Ovary (tissue), 9 donors: ENCODE results near the gene LGALS7. TPM values are rescaled to one million over a fixed set of nuclear protein-coding genes. Genes with fewer than 3 reads are reported as not detected.

Source experiments
- DNase-seq, 5 donors: peaks; one replicate each; pipeline ENCODE4 v3.0.0-alpha.2; 2019 to 2020
- H3K27ac ChIP-seq, 2 donors: fragments of 200-600 bp; one replicate each; pipeline versions ENCODE4 v1.5.1 to v1.8.0; 2019 to 2022
- H3K27me3 ChIP-seq: fragments of 200-600 bp; one replicate; pipeline ENCODE4 v1.8.0; 2022
- H3K36me3 ChIP-seq: fragments of 200-600 bp; sonication (generic); one replicate; pipeline ENCODE4 v1.5.1; 2019
- H3K4me1 ChIP-seq: one replicate; pipeline ENCODE4 v1.8.1; 2013; ENCODE audit warnings: mild to moderate bottlenecking, moderate library complexity; ENCODE audit not compliant: insufficient read depth
- H3K4me3 ChIP-seq: fragments of 200-600 bp; sonication (generic); one replicate; pipeline ENCODE4 v1.5.1; 2017
- H3K9me3 ChIP-seq, 2 donors: fragments of 200-600 bp in 1 of 2; sonication (generic) in 1 of 2; one replicate each; pipeline versions ENCODE4 v1.5.1 to v1.8.1; 2013 to 2019; ENCODE audit warnings: mild to moderate bottlenecking in 1 of 2, moderate library complexity in 1 of 2
- CTCF ChIP-seq, 3 donors: fragments of 450-650 bp in 2 of 3; fragments of 200-600 bp in 1 of 3; IDR thresholded peaks; one replicate each; pipeline versions ENCODE4 v1.5.1 to v1.8.0; 2016 to 2022; ENCODE audit warnings: antibody characterized with exemption in 3 of 3, mild to moderate bottlenecking in 1 of 3
- EP300 ChIP-seq: sonication (generic); formaldehyde crosslinking; IDR thresholded peaks from one replicate; pipeline ENCODE4 v1.6.1; 2017; ENCODE audit warnings: antibody characterized with exemption
- POLR2A ChIP-seq: fragments of 450-650 bp; IDR thresholded peaks from one replicate; pipeline ENCODE4 v1.6.1; 2017; ENCODE audit warnings: antibody characterized with exemption, mild to moderate bottlenecking, moderate library complexity
- WGBS, 3 donors: extraction: QIAGEN DNeasy Blood & Tissue Kit in 1 of 3; methylation state at CpG; one replicate each; pipeline versions ENCODE4 v1.1.5 to v1.1.7; 2013 to 2017; 5-methylcytosine and 5-hydroxymethylcytosine counted together
- intact Hi-C, 4 donors: fragments of 100-400 bp; cut with DNase I; formaldehyde crosslinking; loops; one replicate each; pipeline versions ENCODE4 v1.11.0 to v1.15.1; 2022 to 2023
- polyA plus RNA-seq, 2 donors: library from polyadenylated mRNA; stranded (reverse); fragments of 200-250 nt in 1 of 2; fragments of 350-450 nt in 1 of 2; fragmentation: Illumina TruSeq in 1 of 2; extraction: RNeasy Lipid Tissue Mini Kit (QIAGEN cat#74804) in 1 of 2; gene quantifications; one replicate each; pipeline ENCODE4 v1.2.3, GENCODE V29; 2013 to 2014
- small RNA-seq: library from RNA; depleted of rRNA; stranded (forward); fragments of <200 nt; gene quantifications from one replicate; pipeline ENCODE3, GENCODE V24; 2016
- total RNA-seq, 7 donors: library from RNA; depleted of rRNA in 2 of 7; stranded (reverse); fragments of >200 nt in 2 of 7; fragmentation: NEBNext Ultra II Directional in 3 of 7; extraction: Animal tissue kit (Norgen Biotek cat#: 25700) in 3 of 7; gene quantifications; one replicate each; pipeline versions ENCODE4 v1.1.0 to v1.2.4, GENCODE V29; 2016 to 2023
- donor health status: DM: no; HTN: no; CAD: no; lungs with moderate emphysema.
- donor health status: DM: no; HTN: no; CAD: no.
- donor health status: Bipolar disorder and iron deficiency.
- donor health status: DM: yes; HTN: yes; CAD: no.
- donor health status: DM: no; HTN: no; CAD: no.
- donor health status: DM: yes; HTN: yes; CAD: no.

LGALS7 gene
- total and polyA plus RNA-seq, 9 donors = 0.69 to 0.84 (median 0.79) TPM; not detected in 6

- Histone ChIP-seq H3K27me3 (no peaks in the 10 kb centered on the region), H3K4me3 (no peak overlapping the region), H3K36me3 (peaks cover 2% of the 10 kb centered on the region), H3K4me1 (peaks cover 5% of the 10 kb centered on the region), H3K9me3 (no peaks in the 10 kb centered on the region), H3K27ac (no peak overlapping the region)
- WGBS, 3 donors = 47 to 60% (median 55%) methylated on average over 16 to 17 of the region's 17 CpGs
- intact Hi-C loops = loop anchor here in 1 of 4 donors (5.0 kb wide), 1 partner anchor 70 kb away; no protein-coding TSS in a partner anchor
- TF ChIP-seq POLR2A (no peak), EP300 (no peak), CTCF (IDR thresholded peaks at IDR 0.05) (no peak)
- DNase-seq = peak in 1 of 5 donors; percentile 23
Observed at GRCh38 chr19:38721979-38722773, 51.1 kb downstream of the LGALS7 start.

- H3K27ac ChIP-seq = no peak overlapping the region
- 89 to 93% (median 90%) methylated on average over 20 of the region's 20 CpGs for WGBS, 3 donors
- intact Hi-C loops = loop anchor here in 1 of 4 donors (5.0 kb wide), 1 partner anchor 69 kb away; no protein-coding TSS in a partner anchor
- no peaks in the 10 kb centered on the region for H3K9me3 ChIP-seq
- peaks cover 3% of the 10 kb centered on the region for H3K4me1 ChIP-seq
- peaks cover 2% of the 10 kb centered on the region for H3K36me3 ChIP-seq
- no peak for TF ChIP-seq EP300
- no peak for TF ChIP-seq CTCF (IDR thresholded peaks at IDR 0.05)
- no peak for TF ChIP-seq POLR2A
- H3K27me3 ChIP-seq = no peaks in the 10 kb centered on the region
- DNase-seq = no peak
- H3K4me3 ChIP-seq = no peak overlapping the region
Observed at GRCh38 chr19:38721496-38721895, 51.8 kb downstream of the LGALS7 start.

Small RNA genes lying within 50 kb of the gene (small RNA-seq; reads per million reads assigned to genes)
- gene RNU6-140P = not detected

Other genes starting within 250 kb of the LGALS7 start
- gene MAP4K1, start 155.6 kb downstream of the LGALS7 start, total RNA-seq = 1 to 10 TPM in 6 of 7 donors, under 1 TPM in 1; 0.95 to 6.1 (median 2.6) TPM
- gene MAP4K1, start 155.6 kb downstream of the LGALS7 start, polyA plus RNA-seq = 1 to 10 TPM; 1.0 to 2.6 TPM
- 100 to 1,000 TPM; 247 to 527 (median 267) TPM for gene EIF3K, start 154.3 kb downstream of the LGALS7 start, total RNA-seq
- 100 to 1,000 TPM; 215 to 391 TPM for gene EIF3K, start 154.3 kb downstream of the LGALS7 start, polyA plus RNA-seq
- gene ACTN4, start 125.9 kb downstream of the LGALS7 start, total RNA-seq = 100 to 1,000 TPM; 139 to 419 (median 299) TPM
- 100 to 1,000 TPM; 188 to 458 TPM for gene ACTN4, start 125.9 kb downstream of the LGALS7 start, polyA plus RNA-seq
- 1 to 10 TPM in 5 of 7 donors, under 1 TPM in 2; 0.81 to 8.0 (median 3.1) TPM for gene CAPN12, start 29.0 kb downstream of the LGALS7 start, total RNA-seq
- 1 to 10 TPM in 1 of 2 donors, under 1 TPM in 1; 0.22 to 3.6 TPM for gene CAPN12, start 29.0 kb downstream of the LGALS7 start, polyA plus RNA-seq
- gene LGALS7B, start 15.7 kb upstream of the LGALS7 start, total RNA-seq = not detected
- gene LGALS7B, start 15.7 kb upstream of the LGALS7 start, polyA plus RNA-seq = not detected
- gene LGALS4, start 39.4 kb upstream of the LGALS7 start, total RNA-seq = 1 to 10 TPM in 4 of 7 donors, under 1 TPM in 3; 0.57 to 7.4 (median 2.2) TPM
- gene LGALS4, start 39.4 kb upstream of the LGALS7 start, polyA plus RNA-seq = 1 to 10 TPM in 1 of 2 donors, under 1 TPM in 1; 0.80 to 1.4 TPM
- gene ECH1, start 58.3 kb upstream of the LGALS7 start, total RNA-seq = 100 to 1,000 TPM in 5 of 7 donors, 10 to 100 TPM in 2; 67.6 to 146 (median 113) TPM
- gene ECH1, start 58.3 kb upstream of the LGALS7 start, polyA plus RNA-seq = 100 to 1,000 TPM; 202 to 243 TPM
- gene HNRNPL, start 76.5 kb upstream of the LGALS7 start, total RNA-seq = 100 to 1,000 TPM; 110 to 282 (median 230) TPM
- gene HNRNPL, start 76.5 kb upstream of the LGALS7 start, polyA plus RNA-seq = 100 to 1,000 TPM; 152 to 284 TPM
- 1 to 10 TPM; 1.1 to 4.7 (median 2.6) TPM for gene RINL, start 104.8 kb upstream of the LGALS7 start, total RNA-seq
- 1 to 10 TPM; 2.3 to 3.4 TPM for gene RINL, start 104.8 kb upstream of the LGALS7 start, polyA plus RNA-seq
- gene SIRT2, start 126.1 kb upstream of the LGALS7 start, total RNA-seq = 10 to 100 TPM; 51.7 to 64.9 (median 55.7) TPM
- gene SIRT2, start 126.1 kb upstream of the LGALS7 start, polyA plus RNA-seq = 10 to 100 TPM; 46.1 to 60.0 TPM
- 10 to 100 TPM in 6 of 7 donors, 1 to 10 TPM in 1; 8.5 to 19.3 (median 13.2) TPM for gene NFKBIB, start 126.5 kb upstream of the LGALS7 start, total RNA-seq
- gene NFKBIB, start 126.5 kb upstream of the LGALS7 start, polyA plus RNA-seq = 10 to 100 TPM in 1 of 2 donors, 1 to 10 TPM in 1; 3.2 to 21.6 TPM
- gene CCER2, start 138.7 kb upstream of the LGALS7 start, total RNA-seq = 1 to 10 TPM in 1 of 7 donors, under 1 TPM in 4, not detected in 2; 0.50 to 1.1 (median 0.51) TPM
- gene CCER2, start 138.7 kb upstream of the LGALS7 start, polyA plus RNA-seq = under 1 TPM in 1 of 2 donors, not detected in 1; 0.48 TPM
- gene SARS2, start 157.2 kb upstream of the LGALS7 start, total RNA-seq = 10 to 100 TPM in 6 of 7 donors, 1 to 10 TPM in 1; 9.8 to 20.6 (median 18.0) TPM
- 10 to 100 TPM in 1 of 2 donors, 1 to 10 TPM in 1; 5.0 to 20.5 TPM for gene SARS2, start 157.2 kb upstream of the LGALS7 start, polyA plus RNA-seq
- 10 to 100 TPM; 15.5 to 24.1 (median 19.7) TPM for gene MRPS12, start 157.4 kb upstream of the LGALS7 start, total RNA-seq
- 10 to 100 TPM in 1 of 2 donors, 1 to 10 TPM in 1; 5.5 to 24.0 TPM for gene MRPS12, start 157.4 kb upstream of the LGALS7 start, polyA plus RNA-seq
- 10 to 100 TPM; 32.7 to 52.2 (median 41.9) TPM for gene FBXO17, start 202.2 kb upstream of the LGALS7 start, total RNA-seq
- gene FBXO17, start 202.2 kb upstream of the LGALS7 start, polyA plus RNA-seq = 10 to 100 TPM; 26.7 to 35.5 TPM